Cardiac muscle cell (in vitro differentiated cells and primary cell): ENCODE results near the gene NCAPD3. TPM values are rescaled to one million over a fixed set of nuclear protein-coding genes. Genes with fewer than 3 reads are reported as not detected.
A peak's percentile ranks its signal among the peaks of the same experiment; 100 is the strongest.

Source experiments
- DNase-seq, 2 donors: peaks; one replicate each; pipeline versions ENCODE4 v3.0.0 to v3.0.0-alpha.2; 2010 to 2017; ENCODE audit warnings: low read depth in 1 of 2, low spot score in 1 of 2
- H3K27ac ChIP-seq: fragments of 200-600 bp; sonication (generic); 2 replicates; pipeline ENCODE4 v1.5.1; 2016
- H3K27me3 ChIP-seq: fragments of 200-600 bp; sonication (generic); 2 replicates; pipeline ENCODE4 v1.6.0; 2016; ENCODE audit warnings: control low read depth
- H3K36me3 ChIP-seq: fragments of 200-600 bp; sonication (generic); 2 replicates; pipeline ENCODE4 v1.5.1; 2016; ENCODE audit warnings: control low read depth
- H3K4me1 ChIP-seq: fragments of 200-600 bp; sonication (generic); 2 replicates; pipeline ENCODE4 v1.8.1; 2017; ENCODE audit warnings: low read depth, mild to moderate bottlenecking, mixed run types
- H3K4me3 ChIP-seq: fragments of 200-600 bp; sonication (generic); 2 replicates; pipeline ENCODE4 v1.5.1; 2016; ENCODE audit warnings: mild to moderate bottlenecking
- H3K9me3 ChIP-seq: fragments of 200-600 bp; sonication (generic); 2 replicates; pipeline ENCODE4 v1.5.1; 2017; ENCODE audit warnings: low read depth, mild to moderate bottlenecking, control low read depth
- CTCF ChIP-seq: IDR thresholded peaks from 2 replicates; pipeline ENCODE4 v1.5.1; 2012; ENCODE audit warnings: low read depth, mild to moderate bottlenecking, low read length
- polyA plus RNA-seq: library from polyadenylated mRNA; unstranded; fragments of >200 nt; fragmentation: Nextera tagmentation; extraction: Ambion mirVana; gene quantifications from 2 replicates; pipeline ENCODE4 v1.2.1, GENCODE V29; 2016
- total RNA-seq: library from RNA; depleted of rRNA; stranded (reverse); fragments of >200 nt; gene quantifications from 2 replicates; pipeline ENCODE4 v1.2.3, GENCODE V29; 2016

NCAPD3 gene
- total and polyA plus RNA-seq, 2 experiments from 2014 or later = 17.1 to 20.8 TPM

- no peak for DNase-seq
- no peak overlapping the region for H3K4me3 ChIP-seq
- no peaks in the 10 kb centered on the region for H3K9me3 ChIP-seq
- H3K27ac ChIP-seq = no peak overlapping the region
- no peak for TF ChIP-seq CTCF
- H3K36me3 ChIP-seq = peaks cover 38% of the 10 kb centered on the region
- no peaks in the 10 kb centered on the region for H3K27me3 ChIP-seq
- no peaks in the 10 kb centered on the region for H3K4me1 ChIP-seq
Measured at GRCh38 chr11:134145715-134146114, 78.1 kb downstream of the NCAPD3 start.

DNA sequence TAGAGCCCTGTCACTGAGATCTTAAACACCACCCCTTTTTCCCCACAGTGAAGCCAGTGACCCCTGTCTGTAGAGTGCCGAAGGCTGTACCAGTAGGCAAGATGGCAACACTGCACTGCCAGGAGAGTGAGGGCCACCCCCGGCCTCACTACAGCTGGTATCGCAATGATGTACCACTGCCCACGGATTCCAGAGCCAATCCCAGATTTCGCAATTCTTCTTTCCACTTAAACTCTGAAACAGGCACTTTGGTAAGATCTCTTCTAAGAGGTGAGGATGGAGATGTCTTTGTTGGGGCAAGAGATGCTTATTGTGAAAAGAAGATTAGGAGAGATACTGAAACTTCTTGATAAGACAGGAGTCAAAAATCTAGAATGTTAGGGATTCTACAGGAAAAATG is 79.0 kb downstream of the NCAPD3 start:
- Histone ChIP-seq H3K36me3 (peaks cover 29% of the 10 kb centered on the region), H3K4me3 (no peak overlapping the region), H3K27ac (no peak overlapping the region), H3K9me3 (no peaks in the 10 kb centered on the region), H3K27me3 (no peaks in the 10 kb centered on the region), H3K4me1 (no peaks in the 10 kb centered on the region)
- no peak for TF ChIP-seq CTCF
- DNase-seq = peak in 1 of 2 donors; percentile 26

DNA sequence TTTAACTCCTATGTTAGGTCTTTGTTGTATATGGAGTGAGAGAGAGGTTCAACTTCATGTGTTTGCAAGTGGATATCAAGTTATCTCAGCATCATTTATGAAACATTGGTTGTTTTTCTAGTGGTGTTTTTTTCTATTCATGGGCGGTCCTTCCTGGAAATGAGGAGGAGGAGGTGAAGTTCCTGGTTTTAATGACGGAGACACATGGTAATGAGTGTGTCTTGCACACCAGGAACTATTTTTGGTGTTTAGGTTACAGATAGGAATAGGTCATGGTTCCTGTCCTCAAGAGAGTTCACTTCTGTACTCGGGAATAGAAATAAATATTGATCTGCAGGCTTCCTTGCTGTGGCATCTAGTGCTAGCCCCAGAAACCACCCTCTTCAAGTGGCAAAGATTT is 80.0 kb downstream of the NCAPD3 start:
- Histone ChIP-seq H3K27ac (no peak overlapping the region), H3K27me3 (no peaks in the 10 kb centered on the region), H3K4me1 (no peaks in the 10 kb centered on the region), H3K9me3 (no peaks in the 10 kb centered on the region), H3K4me3 (no peak overlapping the region), H3K36me3 (peaks cover 20% of the 10 kb centered on the region)
- TF ChIP-seq CTCF = no peak
- DNase-seq = no peak

DNA sequence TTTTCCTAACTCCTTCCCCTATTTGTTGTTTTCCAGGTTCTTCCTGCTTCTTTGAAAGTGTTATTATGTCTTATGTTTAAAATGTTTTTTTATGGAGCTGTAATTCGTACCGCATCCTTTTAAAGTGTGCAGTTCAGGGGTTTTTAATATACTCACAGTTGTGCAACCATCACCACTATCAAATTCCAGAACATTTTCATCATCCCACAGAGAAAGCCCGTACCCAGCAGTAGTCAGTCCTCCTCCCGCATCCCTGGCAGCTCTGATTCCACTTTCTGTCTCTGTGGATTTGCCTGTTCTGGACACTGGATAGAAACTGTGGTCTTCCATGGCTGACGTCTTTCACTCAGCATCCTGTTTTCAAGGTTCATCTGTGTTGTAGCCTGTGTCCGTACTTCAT is 81.2 kb downstream of the NCAPD3 start:
- Histone ChIP-seq H3K27me3 (no peaks in the 10 kb centered on the region), H3K4me1 (no peaks in the 10 kb centered on the region), H3K4me3 (no peak overlapping the region), H3K27ac (no peak overlapping the region), H3K36me3 (peaks cover 13% of the 10 kb centered on the region), H3K9me3 (no peaks in the 10 kb centered on the region)
- peak in 1 of 2 donors; percentile 65 for DNase-seq
- TF ChIP-seq CTCF = no peak

DNA sequence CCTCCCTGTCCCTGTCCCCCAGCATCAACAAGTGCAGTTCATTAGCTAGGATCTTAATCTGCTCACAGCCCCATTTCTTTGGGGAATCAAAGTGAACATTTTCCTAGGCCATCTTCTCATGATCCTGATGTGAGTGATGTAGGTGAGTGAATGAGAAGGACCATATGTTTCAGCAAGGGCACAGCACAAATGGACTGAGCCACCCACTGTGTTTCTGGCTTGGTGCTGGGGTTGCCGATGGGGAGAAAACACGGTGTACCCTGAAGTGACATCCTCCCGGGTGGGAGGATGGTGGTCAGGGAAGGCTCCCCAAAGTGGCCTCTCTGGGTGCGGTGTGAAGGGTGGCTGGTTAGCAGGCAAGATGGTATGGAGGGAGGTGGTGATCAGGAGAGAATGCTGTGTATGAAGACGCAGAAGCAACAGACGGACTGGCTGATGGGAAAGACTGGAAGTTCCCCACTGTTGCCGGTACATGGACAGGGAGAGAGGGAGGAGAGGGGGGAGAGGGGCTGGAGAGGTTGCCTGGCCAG is 82.7 kb downstream of the NCAPD3 start:
- DNase-seq = no peak
- H3K27ac ChIP-seq = no peak overlapping the region
- H3K36me3 ChIP-seq = peaks cover 7% of the 10 kb centered on the region
- no peaks in the 10 kb centered on the region for H3K9me3 ChIP-seq
- H3K4me3 ChIP-seq = no peak overlapping the region
- TF ChIP-seq CTCF = no peak
- no peaks in the 10 kb centered on the region for H3K4me1 ChIP-seq
- no peaks in the 10 kb centered on the region for H3K27me3 ChIP-seq
